ENCODE data around the gene CAMK1D. TPM values are rescaled to one million over a fixed set of nuclear protein-coding genes. Genes with fewer than 3 reads are reported as not detected.

The CAMK1D gene
- total and polyA plus RNA-seq, 2 experiments from 2014 or later = 3.5 to 6.0 TPM

- Histone ChIP-seq H3K9me3 (ENCODE audit: low read depth) (no peaks in the 10 kb centered on the region), H3K27me3 (no peaks in the 10 kb centered on the region), H4K20me1 (ENCODE audit: insufficient read depth, poor library complexity, severe bottlenecking) (no peaks in the 10 kb centered on the region), H3K4me1 (ENCODE audit: insufficient read depth) (no peaks in the 10 kb centered on the region), H3K79me2 (no peaks in the 10 kb centered on the region), H2AFZ (no peak overlapping the region), H3K4me2 (no peak overlapping the region), H3K36me3 (replicated peaks; ENCODE audit: insufficient read depth, low read depth) (no peaks in the 10 kb centered on the region), H3K27ac (no peak overlapping the region), H3K9me2 (replicated peaks; ENCODE audit: insufficient read depth) (no peaks in the 10 kb centered on the region), H3K4me3 (no peak overlapping the region)
- WGBS (ENCODE audit: low lambda C conversion rate, missing lambda C conversion rate) = 90% methylated on average over 1 of the region's 1 CpG
- DNase-seq (ENCODE audit: low spot score) = no peak
- TF ChIP-seq EZH2 (IDR thresholded peaks at IDR 0.05; ENCODE audit: borderline replicate concordance) (no peak), CTCF (IDR thresholded peaks at IDR 0.05; ENCODE audit: poor library complexity) (no peak), EZH2phosphoT487 (IDR thresholded peaks at IDR 0.05; ENCODE audit: low read depth, severe bottlenecking, unreplicated experiment) (no peak)
Measured at GRCh38 chr10:12661671-12662070, 312.3 kb downstream of the CAMK1D start.

GRCh38 chr10:12663863-12664262, 314.5 kb downstream of the CAMK1D start:
- 77% methylated on average over 1 of the region's 1 CpG for WGBS (ENCODE audit: low lambda C conversion rate, missing lambda C conversion rate)
- no peak overlapping the region for H3K4me2 ChIP-seq
- no peaks in the 10 kb centered on the region for H3K36me3 ChIP-seq (replicated peaks; ENCODE audit: insufficient read depth, low read depth)
- no peaks in the 10 kb centered on the region for H3K79me2 ChIP-seq
- H3K4me1 ChIP-seq (ENCODE audit: insufficient read depth) = no peaks in the 10 kb centered on the region
- DNase-seq (ENCODE audit: low spot score) = no peak
- H3K4me3 ChIP-seq = no peak overlapping the region
- TF ChIP-seq EZH2 (IDR thresholded peaks at IDR 0.05; ENCODE audit: borderline replicate concordance) = no peak
- no peak for TF ChIP-seq CTCF (IDR thresholded peaks at IDR 0.05; ENCODE audit: poor library complexity)
- no peak for TF ChIP-seq EZH2phosphoT487 (IDR thresholded peaks at IDR 0.05; ENCODE audit: low read depth, severe bottlenecking, unreplicated experiment)
- H3K27ac ChIP-seq = no peak overlapping the region
- H3K9me2 ChIP-seq (replicated peaks; ENCODE audit: insufficient read depth) = no peaks in the 10 kb centered on the region
- H2AFZ ChIP-seq = no peak overlapping the region
- H3K9me3 ChIP-seq (ENCODE audit: low read depth) = no peaks in the 10 kb centered on the region
- H4K20me1 ChIP-seq (ENCODE audit: insufficient read depth, poor library complexity, severe bottlenecking) = no peaks in the 10 kb centered on the region
- H3K27me3 ChIP-seq = no peaks in the 10 kb centered on the region

GRCh38 chr10:12665501-12665900, 316.2 kb downstream of the CAMK1D start:
- 79% methylated on average over 7 of the region's 7 CpGs for WGBS (ENCODE audit: low lambda C conversion rate, missing lambda C conversion rate)
- no peak overlapping the region for H3K27ac ChIP-seq
- DNase-seq (ENCODE audit: low spot score) = no peak

More at GRCh38 chr10:12665501-12665900, 316.2 kb downstream of the CAMK1D start:
- Histone ChIP-seq H3K4me2 (no peak overlapping the region), H3K4me1 (ENCODE audit: insufficient read depth) (no peaks in the 10 kb centered on the region), H3K36me3 (replicated peaks; ENCODE audit: insufficient read depth, low read depth) (no peaks in the 10 kb centered on the region), H3K9me2 (replicated peaks; ENCODE audit: insufficient read depth) (no peaks in the 10 kb centered on the region), H3K79me2 (no peaks in the 10 kb centered on the region), H3K9me3 (ENCODE audit: low read depth) (no peaks in the 10 kb centered on the region), H3K4me3 (no peak overlapping the region), H2AFZ (no peak overlapping the region), H3K27me3 (no peaks in the 10 kb centered on the region), H4K20me1 (ENCODE audit: insufficient read depth, poor library complexity, severe bottlenecking) (no peaks in the 10 kb centered on the region)
- TF ChIP-seq CTCF (IDR thresholded peaks at IDR 0.05; ENCODE audit: poor library complexity) (no peak), EZH2phosphoT487 (IDR thresholded peaks at IDR 0.05; ENCODE audit: low read depth, severe bottlenecking, unreplicated experiment) (no peak), EZH2 (IDR thresholded peaks at IDR 0.05; ENCODE audit: borderline replicate concordance) (no peak)

All from hepatocyte (in vitro differentiated cells).